B cell (primary cell): Measurements from ENCODE around the gene HOATZ. TPM values are rescaled to one million over a fixed set of nuclear protein-coding genes. Genes with fewer than 3 reads are reported as not detected.

Experiments used
- ATAC-seq: fragments of 200-7000 bp; cut with Tn5 transposase; one replicate; pipeline ENCODE4 v1.10.0; 2021; ENCODE audit warnings: low read depth, mild to moderate bottlenecking, moderate number of reproducible peaks, moderate library complexity
- CTCF ChIA-PET: fragments of 350-600 bp; sonication (Branson Sonifier 250); formaldehyde crosslinking; loops from one replicate; lab custom pipeline; 2021; ENCODE audit warnings: antibody characterized with exemption, inconsistent platforms; lab: Charles Lee
- POLR2A ChIA-PET: fragments of 350-600 bp; sonication (Branson Sonifier 250); formaldehyde crosslinking; loops from one replicate; lab custom pipeline; 2021; ENCODE audit warnings: antibody characterized with exemption; lab: Charles Lee
- DNase-seq: peaks from one replicate; pipeline ENCODE4 v3.0.0; 2013
- H2AFZ ChIP-seq: 2 replicates; pipeline ENCODE4 v1.6.1; 2012; ENCODE audit warnings: mild to moderate bottlenecking, low read depth, low read length; ENCODE audit not compliant: insufficient read depth, poor library complexity, severe bottlenecking
- H3K27ac ChIP-seq, 2 donors: 1 replicate in 1 of 2; 2 replicates in 1 of 2; pipeline ENCODE4 v1.5.1; 2012 to 2013; ENCODE audit warnings: low read length in 2 of 2, mild to moderate bottlenecking in 2 of 2, moderate library complexity in 1 of 2
- H3K27me3 ChIP-seq, 4 experiments: fragments of 200-600 bp in 1 of 4; sonication (generic) in 1 of 4; replicated peaks in 1 of 4; 1 replicate in 2 of 4; 2 replicates in 2 of 4; pipeline versions ENCODE4 v1.6.1 to v1.7.0; 2013 to 2016; ENCODE audit warnings: low read length in 3 of 4, mild to moderate bottlenecking in 2 of 4, mixed read lengths in 1 of 4, moderate library complexity in 1 of 4; ENCODE audit not compliant: insufficient read depth in 4 of 4, control insufficient read depth in 3 of 4; ENCODE audit errors: control extremely low read depth in 1 of 4
- H3K36me3 ChIP-seq, 2 experiments: replicated peaks in 1 of 2; 1 replicate in 1 of 2; 2 replicates in 1 of 2; pipeline versions ENCODE4 v1.6.1 to v1.7.1; 2013; ENCODE audit warnings: low read length in 1 of 2; ENCODE audit not compliant: insufficient read depth in 2 of 2, control insufficient read depth in 1 of 2; ENCODE audit errors: control extremely low read depth in 1 of 2, extremely low read depth in 1 of 2
- H3K4me1 ChIP-seq, 2 donors: fragments of 200-600 bp in 1 of 2; sonication (generic) in 1 of 2; 1 replicate in 1 of 2; 2 replicates in 1 of 2; pipeline versions ENCODE4 v1.5.1 to v1.6.1; 2013 to 2017; ENCODE audit warnings: low read length in 2 of 2; ENCODE audit not compliant: control insufficient read depth in 2 of 2, insufficient read depth in 2 of 2
- H3K4me2 ChIP-seq: replicated peaks from 2 replicates; pipeline ENCODE3; 2012; ENCODE audit warnings: mild to moderate bottlenecking, low read depth, low read length; ENCODE audit not compliant: poor library complexity, severe bottlenecking
- H3K4me3 ChIP-seq, 5 experiments: fragments of 200-600 bp in 1 of 5; sonication (generic) in 1 of 5; 1 replicate in 3 of 5; 2 replicates in 2 of 5; pipeline versions ENCODE4 v1.5.1 to v1.7.0; 2011 to 2016; ENCODE audit warnings: low read length in 4 of 5, mild to moderate bottlenecking in 4 of 5, low read depth in 2 of 5, control low read depth in 1 of 5, moderate library complexity in 1 of 5; ENCODE audit not compliant: insufficient read depth in 1 of 5; ENCODE audit errors: control extremely low read depth in 1 of 5, extremely low read depth in 1 of 5
- H3K79me2 ChIP-seq: fragments of 200-600 bp; sonication (generic); one replicate; pipeline ENCODE4 v1.6.0; 2016; ENCODE audit warnings: low read length; ENCODE audit not compliant: control insufficient read depth, insufficient read depth
- H3K9ac ChIP-seq: fragments of 200-600 bp; sonication (generic); 2 replicates; pipeline ENCODE4 v1.6.1; 2017; ENCODE audit warnings: mild to moderate bottlenecking, low read length, moderate library complexity
- H3K9me3 ChIP-seq, 3 donors: one replicate each; pipeline versions ENCODE4 v1.6.1 to v1.7.1; 2013; ENCODE audit warnings: low read length in 2 of 3; ENCODE audit not compliant: control insufficient read depth in 2 of 3, insufficient read depth in 1 of 3; ENCODE audit errors: control extremely low read depth in 1 of 3
- H4K20me1 ChIP-seq: 2 replicates; pipeline ENCODE4 v1.6.0; 2012; ENCODE audit warnings: mild to moderate bottlenecking, low read length; ENCODE audit not compliant: insufficient read depth, control insufficient read depth, poor library complexity, severe bottlenecking
- H3K27ac Mint-ChIP-seq: one replicate; pipeline ENCODE4 v1.8.0; 2021; ENCODE audit warnings: mixed read lengths
- H3K27me3 Mint-ChIP-seq: one replicate; pipeline ENCODE4 v1.8.0; 2021; ENCODE audit warnings: mixed read lengths
- H3K4me1 Mint-ChIP-seq: one replicate; pipeline ENCODE4 v1.8.0; 2021; ENCODE audit warnings: mixed read lengths
- H3K4me3 Mint-ChIP-seq: one replicate; pipeline ENCODE4 v1.8.0; 2021; ENCODE audit warnings: mixed read lengths
- H3K9me3 Mint-ChIP-seq: one replicate; pipeline ENCODE4 v1.8.0; 2022; ENCODE audit warnings: mixed read lengths; ENCODE audit not compliant: insufficient read depth
- EZH2 ChIP-seq: IDR thresholded peaks from 2 replicates; pipeline ENCODE4 v1.6.1; 2012; ENCODE audit warnings: borderline replicate concordance, low read depth, mild to moderate bottlenecking, moderate library complexity, low read length; ENCODE audit not compliant: insufficient read depth, poor library complexity, severe bottlenecking
- WGBS: methylation state at CpG from one replicate; pipeline ENCODE4 v1.1.5; 2013; ENCODE audit warnings: missing lambda C conversion rate; ENCODE audit not compliant: insufficient coverage; 5-methylcytosine and 5-hydroxymethylcytosine counted together
- intact Hi-C: fragments of 100-400 bp; cut with micrococcal nuclease; formaldehyde crosslinking; loops from one replicate; pipeline ENCODE4 v1.10.0; 2022
- polyA plus RNA-seq: library from polyadenylated mRNA; depleted of rRNA; stranded (reverse); fragments of >200 nt; gene quantifications from 2 replicates; pipeline ENCODE4 v1.2.3, GENCODE V29; 2012
- total RNA-seq, 2 donors: library from RNA; stranded (reverse); fragments of 120-200 nt in 1 of 2; gene quantifications; 1 replicate in 1 of 2; 2 replicates in 1 of 2; pipeline versions ENCODE4 v1.2.3 to v1.2.4, GENCODE V29; 2013 to 2022
- TF ChIP-seq, protein P1 (sequence below): fragments of 200-600 bp; IDR thresholded peaks from one replicate; pipeline ENCODE4 v1.8.0; 2022; ENCODE audit warnings: antibody characterized with exemption, mild to moderate bottlenecking

The HOATZ gene
- total and polyA plus RNA-seq, 2 donors (not counting 1 experiment from before 2014, with no cell fraction given): not detected

DNA sequence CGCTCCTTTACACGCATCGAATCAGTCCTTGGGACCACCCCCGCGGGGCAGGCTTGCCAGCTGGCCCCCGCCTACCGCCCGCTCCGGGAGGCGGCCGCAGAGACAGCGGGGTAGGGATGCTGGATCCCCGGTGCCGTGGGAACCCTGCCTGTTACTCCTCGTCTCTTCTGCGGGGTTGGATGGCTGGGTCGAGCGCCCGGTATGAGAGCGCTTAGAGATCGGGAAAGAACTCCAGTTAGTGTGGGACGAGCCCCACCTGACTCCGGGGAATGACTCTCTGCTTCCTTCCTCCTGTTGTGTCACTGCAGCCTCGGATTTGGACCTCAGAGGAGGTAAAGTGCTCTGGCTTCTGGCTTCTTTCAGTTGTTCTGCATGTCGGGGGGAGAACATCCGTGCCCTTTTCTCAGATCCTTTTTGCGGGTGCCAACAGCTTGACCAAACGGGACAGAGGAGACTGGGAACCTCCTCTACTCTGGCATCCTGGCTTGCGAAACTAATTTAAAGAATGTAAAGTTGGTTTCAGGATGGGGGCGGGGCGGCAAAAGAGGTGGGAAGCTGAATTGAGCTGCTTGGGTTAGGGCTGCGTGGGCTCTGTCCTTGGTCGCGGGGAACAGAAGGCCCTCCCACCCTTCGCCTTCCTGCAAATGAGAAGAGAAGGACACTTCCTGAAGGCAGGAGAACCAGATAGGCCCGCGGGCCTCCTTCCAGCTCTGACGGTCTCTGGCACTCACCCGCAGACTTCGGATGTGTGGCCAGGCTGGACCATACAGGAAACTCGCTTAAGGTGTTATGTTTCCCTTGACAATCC lies 26.9 kb downstream of the HOATZ start:
- Histone ChIP-seq H3K4me2 (peak overlapping the region; percentile 84), H3K27ac (no peak overlapping the region)
- intact Hi-C loops: no loop called here

More for the DNA sequence above, 26.9 kb downstream of the HOATZ start:
- Histone ChIP-seq H3K4me3 (peak overlapping the region; percentile 5 to 50 (median 32)), H3K9me3 (peaks cover 0 to 7% (median 0%) of the 10 kb centered on the region in 3 donors), H3K79me2 (no peaks in the 10 kb centered on the region), H4K20me1 (no peaks in the 10 kb centered on the region), H3K9ac (peak overlapping the region; percentile 55), H3K4me1 (peaks cover 20 to 28% of the 10 kb centered on the region in 2 donors), H2AFZ (peak overlapping the region; percentile 67), H3K27me3 (peaks cover 0 to 52% (median 45%) of the 10 kb centered on the region in 4 experiments), H3K36me3 (no peaks in the 10 kb centered on the region)
- H3K27me3 Mint-ChIP-seq: peaks cover 78% of the 10 kb centered on the region
- H3K4me1 Mint-ChIP-seq: peaks cover 11% of the 10 kb centered on the region
- peak overlapping the region; percentile 71 for H3K4me3 Mint-ChIP-seq
- peak; percentile 26 for DNase-seq
- H3K27ac Mint-ChIP-seq: no peak overlapping the region
- TF ChIP-seq, protein P1, sequence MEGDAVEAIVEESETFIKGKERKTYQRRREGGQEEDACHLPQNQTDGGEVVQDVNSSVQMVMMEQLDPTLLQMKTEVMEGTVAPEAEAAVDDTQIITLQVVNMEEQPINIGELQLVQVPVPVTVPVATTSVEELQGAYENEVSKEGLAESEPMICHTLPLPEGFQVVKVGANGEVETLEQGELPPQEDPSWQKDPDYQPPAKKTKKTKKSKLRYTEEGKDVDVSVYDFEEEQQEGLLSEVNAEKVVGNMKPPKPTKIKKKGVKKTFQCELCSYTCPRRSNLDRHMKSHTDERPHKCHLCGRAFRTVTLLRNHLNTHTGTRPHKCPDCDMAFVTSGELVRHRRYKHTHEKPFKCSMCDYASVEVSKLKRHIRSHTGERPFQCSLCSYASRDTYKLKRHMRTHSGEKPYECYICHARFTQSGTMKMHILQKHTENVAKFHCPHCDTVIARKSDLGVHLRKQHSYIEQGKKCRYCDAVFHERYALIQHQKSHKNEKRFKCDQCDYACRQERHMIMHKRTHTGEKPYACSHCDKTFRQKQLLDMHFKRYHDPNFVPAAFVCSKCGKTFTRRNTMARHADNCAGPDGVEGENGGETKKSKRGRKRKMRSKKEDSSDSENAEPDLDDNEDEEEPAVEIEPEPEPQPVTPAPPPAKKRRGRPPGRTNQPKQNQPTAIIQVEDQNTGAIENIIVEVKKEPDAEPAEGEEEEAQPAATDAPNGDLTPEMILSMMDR: no peak
- TF ChIP-seq EZH2: no peak
- POLR2A ChIA-PET: no interaction called here
- 8% methylated on average over 36 of the region's 41 CpGs for WGBS
- ATAC-seq: no peak
- no peaks in the 10 kb centered on the region for H3K9me3 Mint-ChIP-seq
- CTCF ChIA-PET: no interaction called here
